ENCODE results near the gene AHCYL2.

- TF ChIP-seq CTCF (IDR thresholded peaks at IDR 0.05; ENCODE audit: insufficient read depth, low read depth, low read length): no peak
- TF ChIP-seq EZH2 (IDR thresholded peaks at IDR 0.05; ENCODE audit: insufficient read depth, low read length): no peak
Observed at GRCh38 chr7:129466796-129467195, 242.0 kb downstream of the AHCYL2 start.

Measured in astrocyte (in vitro differentiated cells and primary cell).